HUES48 (cell line): ENCODE measurements around the gene AQP4.

Experiments used
- H3K27ac ChIP-seq: one replicate; pipeline ENCODE4 v1.7.0; 2013; ENCODE audit warnings: low read depth, low read length, inconsistent platforms
- H3K27me3 ChIP-seq: 2 replicates; pipeline ENCODE4 v1.6.1; 2013; ENCODE audit warnings: mild to moderate bottlenecking, low read length; ENCODE audit not compliant: control insufficient read depth, insufficient read depth
- H3K36me3 ChIP-seq: 2 replicates; pipeline ENCODE4 v1.6.1; 2013; ENCODE audit warnings: low read length; ENCODE audit not compliant: control insufficient read depth, insufficient read depth
- H3K4me1 ChIP-seq: 2 replicates; pipeline ENCODE4 v1.6.1; 2013; ENCODE audit warnings: mild to moderate bottlenecking, low read length; ENCODE audit not compliant: control insufficient read depth, insufficient read depth
- H3K4me3 ChIP-seq: 2 replicates; pipeline ENCODE4 v1.5.1; 2013; ENCODE audit warnings: mild to moderate bottlenecking, low read depth, low read length
- H3K9ac ChIP-seq: 2 replicates; pipeline ENCODE4 v1.6.1; 2013; ENCODE audit warnings: mild to moderate bottlenecking, low read depth, low read length, moderate library complexity
- H3K9me3 ChIP-seq: 2 replicates; pipeline ENCODE4 v1.6.1; 2013; ENCODE audit warnings: low read length; ENCODE audit not compliant: control insufficient read depth, insufficient read depth

AQP4 gene, protein sequence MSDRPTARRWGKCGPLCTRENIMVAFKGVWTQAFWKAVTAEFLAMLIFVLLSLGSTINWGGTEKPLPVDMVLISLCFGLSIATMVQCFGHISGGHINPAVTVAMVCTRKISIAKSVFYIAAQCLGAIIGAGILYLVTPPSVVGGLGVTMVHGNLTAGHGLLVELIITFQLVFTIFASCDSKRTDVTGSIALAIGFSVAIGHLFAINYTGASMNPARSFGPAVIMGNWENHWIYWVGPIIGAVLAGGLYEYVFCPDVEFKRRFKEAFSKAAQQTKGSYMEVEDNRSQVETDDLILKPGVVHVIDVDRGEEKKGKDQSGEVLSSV

GRCh38 chr18:26865557-26865956 is at the start of gene AQP4:
AQP4 (minus strand) TSS chr18:26865707; CDS start chr18:26865689, 18 bp downstream.
- no peak within 1 kb of the TSS for H3K9ac ChIP-seq
- H3K27me3 ChIP-seq, result peaks cover 23% of the 10 kb centered on the region
- H3K36me3 ChIP-seq, result no peaks in the 10 kb centered on the region
- no peaks in the 10 kb centered on the region for H3K9me3 ChIP-seq
- H3K4me1 ChIP-seq, result peaks cover 27% of the 10 kb centered on the region
- no peak within 1 kb of the TSS for H3K4me3 ChIP-seq
- peak within 1 kb of the TSS; percentile 58 for H3K27ac ChIP-seq

- no peak overlapping the region for H3K4me3 ChIP-seq
- H3K36me3 ChIP-seq, result no peaks in the 10 kb centered on the region
- no peaks in the 10 kb centered on the region for H3K27me3 ChIP-seq
- no peak overlapping the region for H3K27ac ChIP-seq
- no peak overlapping the region for H3K9ac ChIP-seq
- no peaks in the 10 kb centered on the region for H3K9me3 ChIP-seq
- H3K4me1 ChIP-seq, result peaks cover 7% of the 10 kb centered on the region
Measured at GRCh38 chr18:26911840-26912239, 46.3 kb upstream of the AQP4 start.

DNA sequence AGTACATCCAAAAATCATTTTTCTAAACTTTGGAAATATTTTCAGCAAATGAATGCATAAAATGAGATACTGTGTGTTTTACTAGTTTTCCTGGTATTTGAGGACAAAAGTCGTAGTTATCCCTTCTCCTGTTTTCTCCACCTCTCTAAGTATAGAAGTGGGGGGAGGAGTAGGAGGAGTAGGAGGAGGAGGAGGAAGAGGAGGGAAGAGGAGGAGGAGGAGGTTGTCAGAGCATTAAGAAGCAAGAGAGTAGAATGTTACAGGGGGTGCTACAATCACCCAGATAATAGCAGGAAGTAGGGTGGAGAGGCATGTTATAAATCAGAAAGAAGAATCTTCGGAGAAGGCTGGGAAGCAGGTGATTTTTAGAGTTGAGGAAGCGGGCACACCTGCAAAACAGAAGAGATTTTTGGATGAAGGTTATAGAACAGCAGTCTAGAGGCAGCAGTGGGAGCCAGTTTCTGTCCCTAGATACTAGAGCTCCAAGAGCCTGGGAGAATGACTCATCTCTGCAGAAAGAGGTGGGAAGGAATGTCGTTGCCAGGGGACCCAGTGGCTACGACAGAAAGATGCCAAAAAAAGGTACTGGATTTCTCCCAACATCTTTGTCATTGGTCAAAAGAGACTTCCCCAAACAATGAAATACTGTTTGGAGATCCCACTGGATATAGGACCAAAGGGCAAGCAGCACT is 44.2 kb upstream of the AQP4 start:
- no peaks in the 10 kb centered on the region for H3K27me3 ChIP-seq

DNA sequence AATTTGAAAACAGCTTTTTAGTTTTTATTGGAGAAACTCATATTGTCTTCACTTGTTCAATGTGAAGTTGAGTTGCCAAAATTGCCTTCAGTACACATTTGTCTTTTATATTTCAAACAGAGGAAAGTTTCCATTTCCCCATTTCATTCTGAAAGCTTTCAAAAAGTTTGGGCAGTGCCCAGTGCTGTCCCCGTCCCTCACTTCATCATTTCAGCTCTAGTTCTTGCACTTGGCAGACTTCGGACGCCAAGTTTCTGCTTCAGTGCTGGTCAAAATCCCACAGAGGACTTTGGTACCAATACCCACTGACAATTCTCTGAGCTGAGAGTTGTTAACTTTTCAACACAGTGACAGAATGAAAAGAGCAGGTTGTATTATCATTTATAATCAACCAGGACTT is 43.4 kb upstream of the AQP4 start:
- no peak overlapping the region for H3K27ac ChIP-seq
- no peaks in the 10 kb centered on the region for H3K27me3 ChIP-seq
- no peak overlapping the region for H3K9ac ChIP-seq
- peaks cover 2% of the 10 kb centered on the region; the same call in 1 of the 2 replicates for H3K9me3 ChIP-seq
- no peak overlapping the region for H3K4me3 ChIP-seq
- no peaks in the 10 kb centered on the region for H3K36me3 ChIP-seq
- H3K4me1 ChIP-seq, result peaks cover 7% of the 10 kb centered on the region

More for the DNA sequence above, 44.2 kb upstream of the AQP4 start:
- H3K4me1 ChIP-seq, result peaks cover 7% of the 10 kb centered on the region
- H3K9me3 ChIP-seq, result no peaks in the 10 kb centered on the region
- no peak overlapping the region for H3K4me3 ChIP-seq
- peak overlapping the region; percentile 14 for H3K27ac ChIP-seq
- no peak overlapping the region for H3K9ac ChIP-seq
- H3K36me3 ChIP-seq, result no peaks in the 10 kb centered on the region

DNA sequence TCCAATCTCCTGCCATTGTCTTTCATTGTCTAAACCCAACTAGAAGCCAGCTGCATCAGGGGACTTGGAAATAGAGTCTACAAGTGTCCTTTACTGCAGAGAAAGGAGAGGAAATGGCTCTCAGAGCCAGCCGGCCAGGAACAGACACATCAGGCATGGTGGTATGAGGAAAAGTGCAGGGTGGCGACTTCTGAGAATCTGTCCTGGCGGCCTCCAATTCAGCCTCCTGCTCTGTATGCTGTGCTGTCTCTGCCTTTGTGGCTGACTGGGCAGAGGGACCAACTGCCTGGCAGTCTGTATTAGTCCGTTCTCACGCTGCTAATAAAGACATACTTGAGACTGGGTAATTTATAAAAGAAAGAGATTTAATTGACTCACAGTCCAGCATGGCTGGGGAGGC is 36.8 kb upstream of the AQP4 start:
- Histone ChIP-seq H3K4me3 (no peak overlapping the region), H3K9me3 (peaks cover 18% of the 10 kb centered on the region; the same call in 1 of the 2 replicates), H3K27ac (no peak overlapping the region), H3K36me3 (no peaks in the 10 kb centered on the region), H3K4me1 (no peaks in the 10 kb centered on the region), H3K27me3 (no peaks in the 10 kb centered on the region), H3K9ac (no peak overlapping the region)

GRCh38 chr18:26901020-26901419 is 35.5 kb upstream of the AQP4 start:
- Histone ChIP-seq H3K4me1 (no peaks in the 10 kb centered on the region), H3K9me3 (peaks cover 18% of the 10 kb centered on the region; the same call in 1 of the 2 replicates), H3K9ac (no peak overlapping the region), H3K27ac (no peak overlapping the region), H3K27me3 (no peaks in the 10 kb centered on the region), H3K4me3 (no peak overlapping the region), H3K36me3 (no peaks in the 10 kb centered on the region)

- Histone ChIP-seq H3K27ac (peak overlapping the region; percentile 74), H3K36me3 (no peaks in the 10 kb centered on the region), H3K9me3 (no peaks in the 10 kb centered on the region), H3K9ac (no peak overlapping the region), H3K4me3 (no peak overlapping the region; the same call in 1 of the 2 replicates), H3K27me3 (no peaks in the 10 kb centered on the region), H3K4me1 (peaks cover 21% of the 10 kb centered on the region)
Measured at GRCh38 chr18:26894426-26894825, 28.9 kb upstream of the AQP4 start.

DNA sequence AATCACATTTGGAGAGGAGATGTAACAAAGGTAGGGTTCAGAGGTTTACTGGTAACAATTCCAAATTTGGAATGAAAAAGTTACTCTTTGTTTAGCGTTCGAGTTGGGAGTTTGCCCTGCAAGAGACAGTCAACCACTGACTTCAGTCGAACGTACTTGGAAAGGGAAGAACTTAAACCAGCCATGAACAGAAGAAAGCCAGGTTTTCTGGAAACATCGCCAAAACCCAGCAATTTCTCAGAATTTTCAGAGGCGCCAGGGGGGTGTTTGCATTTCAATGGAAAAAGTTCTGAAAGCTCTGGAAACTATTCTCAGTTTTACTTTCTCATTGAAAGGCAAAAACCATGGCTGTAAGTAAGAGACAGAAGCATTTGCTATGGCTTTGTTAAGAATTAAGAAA is 28.5 kb upstream of the AQP4 start:
- Histone ChIP-seq H3K27me3 (no peaks in the 10 kb centered on the region), H3K36me3 (no peaks in the 10 kb centered on the region), H3K9me3 (no peaks in the 10 kb centered on the region), H3K27ac (peak overlapping the region; percentile 74), H3K4me1 (peaks cover 21% of the 10 kb centered on the region), H3K4me3 (no peak overlapping the region), H3K9ac (no peak overlapping the region)

DNA sequence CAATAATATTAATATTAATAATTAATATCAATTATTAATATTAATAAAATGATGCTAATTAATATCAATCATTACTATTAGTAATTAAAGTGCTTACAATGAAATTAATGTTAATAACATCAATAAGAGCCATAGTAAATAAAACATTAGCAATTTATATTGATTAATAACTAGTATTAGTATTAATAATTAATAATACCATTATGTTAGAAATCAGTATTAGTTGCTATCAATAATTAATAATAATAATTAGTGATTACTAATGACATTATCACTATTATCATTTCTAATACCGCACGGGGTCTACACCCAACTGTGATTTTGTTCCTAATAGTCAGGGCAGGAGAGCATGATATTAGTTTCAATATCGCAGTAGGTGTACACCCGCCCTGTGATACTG is 22.8 kb upstream of the AQP4 start:
- Histone ChIP-seq H3K4me3 (no peak overlapping the region), H3K9ac (no peak overlapping the region), H3K27ac (no peak overlapping the region), H3K36me3 (no peaks in the 10 kb centered on the region), H3K27me3 (no peaks in the 10 kb centered on the region), H3K4me1 (no peaks in the 10 kb centered on the region), H3K9me3 (no peaks in the 10 kb centered on the region)

- H3K9me3 ChIP-seq, result no peaks in the 10 kb centered on the region
- no peak overlapping the region for H3K4me3 ChIP-seq
Measured at GRCh38 chr18:26875040-26875654, 9.6 kb upstream of the AQP4 start.

DNA sequence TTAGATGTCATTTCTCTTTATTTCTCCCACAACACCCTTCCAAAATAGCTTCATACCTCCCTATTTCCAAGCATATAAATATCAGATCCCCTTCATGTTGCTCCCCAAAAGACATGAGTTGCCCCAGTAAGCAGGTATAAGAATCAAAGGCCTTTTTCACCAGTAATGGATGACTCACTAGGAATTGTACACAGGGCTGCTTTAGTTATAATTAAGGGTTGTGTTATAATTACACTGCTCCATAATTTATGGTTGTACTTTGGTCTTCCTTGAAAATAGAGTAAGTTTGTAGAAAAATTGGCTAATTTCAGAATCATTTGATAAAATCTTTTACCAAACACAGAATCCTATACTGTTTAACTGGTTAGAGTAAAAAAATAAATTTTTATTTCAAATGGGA is 8.8 kb upstream of the AQP4 start:
- H3K9ac ChIP-seq, result no peak overlapping the region
- H3K27me3 ChIP-seq, result no peaks in the 10 kb centered on the region
- H3K27ac ChIP-seq, result no peak overlapping the region
- H3K4me1 ChIP-seq, result no peaks in the 10 kb centered on the region; the same call in none of the 2 replicates
- H3K4me3 ChIP-seq, result no peak overlapping the region
- H3K36me3 ChIP-seq, result no peaks in the 10 kb centered on the region
- no peaks in the 10 kb centered on the region for H3K9me3 ChIP-seq

More at GRCh38 chr18:26875040-26875654, 9.6 kb upstream of the AQP4 start:
- H3K27me3 ChIP-seq, result no peaks in the 10 kb centered on the region
- H3K36me3 ChIP-seq, result no peaks in the 10 kb centered on the region
- no peak overlapping the region for H3K27ac ChIP-seq
- H3K9ac ChIP-seq, result no peak overlapping the region
- H3K4me1 ChIP-seq, result no peaks in the 10 kb centered on the region; the same call in none of the 2 replicates
